GM12865 (cell line): ENCODE results near the gene MGAM2.
A peak's percentile ranks its signal among the peaks of the same experiment; 100 is the strongest.

Source experiments
- DNase-seq: peaks from one replicate; pipeline ENCODE4 v3.0.0; 2010; ENCODE audit warnings: low read depth
- H3K4me3 ChIP-seq: 2 replicates; pipeline ENCODE4 v1.5.1; 2011; ENCODE audit warnings: mild to moderate bottlenecking, low read depth, low read length, control low read depth
- CTCF ChIP-seq: IDR thresholded peaks from 2 replicates; pipeline ENCODE4 v1.5.1; 2011; ENCODE audit warnings: low read length, control low read depth, low read depth, inconsistent platforms; ENCODE audit not compliant: insufficient read depth; ENCODE audit errors: missing control alignments

Gene MGAM2

GRCh38 chr7:142150356-142150755, 38.8 kb downstream of the MGAM2 start:
- H3K4me3 ChIP-seq = no peak overlapping the region
- DNase-seq = no peak
- TF ChIP-seq CTCF = no peak

- H3K4me3 ChIP-seq = no peak overlapping the region
- no peak for DNase-seq
- no peak for TF ChIP-seq CTCF
Observed at GRCh38 chr7:142150869-142151268, 39.4 kb downstream of the MGAM2 start.

GRCh38 chr7:142152076-142152475, 40.6 kb downstream of the MGAM2 start:
- peak; percentile 34 for DNase-seq
- TF ChIP-seq CTCF = no peak
- no peak overlapping the region for H3K4me3 ChIP-seq

- DNase-seq = peak; percentile 30
- TF ChIP-seq CTCF = peak; percentile 29
- H3K4me3 ChIP-seq = no peak overlapping the region
Observed at GRCh38 chr7:142153400-142153799, 41.9 kb downstream of the MGAM2 start.

GRCh38 chr7:142158736-142159496, 47.4 kb downstream of the MGAM2 start:
- no peak for TF ChIP-seq CTCF
- DNase-seq = no peak
- no peak overlapping the region for H3K4me3 ChIP-seq

- H3K4me3 ChIP-seq = no peak overlapping the region
- TF ChIP-seq CTCF = no peak
- no peak for DNase-seq
Observed at GRCh38 chr7:142161921-142162320, 50.4 kb downstream of the MGAM2 start.

GRCh38 chr7:142168746-142169145, 57.2 kb downstream of the MGAM2 start:
- TF ChIP-seq CTCF = no peak
- DNase-seq = no peak
- H3K4me3 ChIP-seq = no peak overlapping the region
